ENCODE measurements around the gene PPP1R37.

- TF ChIP-seq CTCF (IDR thresholded peaks at IDR 0.05) (no peak), POLR2A (IDR thresholded peaks at IDR 0.05) (no peak)
Observed at GRCh38 chr19:45153339-45154063, 60.5 kb downstream of the PPP1R37 start.

Measured in tibial nerve (tissue), 3 donors.